Measurements from ENCODE around the gene DLAT. TPM values are rescaled to one million over a fixed set of nuclear protein-coding genes. Genes with fewer than 3 reads are reported as not detected.
A peak's percentile ranks its signal among the peaks of the same experiment; 100 is the strongest.

The DLAT gene
- total RNA-seq, 4 donors from 2014 or later: 18.2 to 32.1 (median 19.9) TPM

GRCh38 chr11:111978028-111978771 lies 47.0 kb upstream of the DLAT start:
- peak; percentile 38 to 95 for TF ChIP-seq EP300 (IDR thresholded peaks at IDR 0.05)
- TF ChIP-seq, protein P1, sequence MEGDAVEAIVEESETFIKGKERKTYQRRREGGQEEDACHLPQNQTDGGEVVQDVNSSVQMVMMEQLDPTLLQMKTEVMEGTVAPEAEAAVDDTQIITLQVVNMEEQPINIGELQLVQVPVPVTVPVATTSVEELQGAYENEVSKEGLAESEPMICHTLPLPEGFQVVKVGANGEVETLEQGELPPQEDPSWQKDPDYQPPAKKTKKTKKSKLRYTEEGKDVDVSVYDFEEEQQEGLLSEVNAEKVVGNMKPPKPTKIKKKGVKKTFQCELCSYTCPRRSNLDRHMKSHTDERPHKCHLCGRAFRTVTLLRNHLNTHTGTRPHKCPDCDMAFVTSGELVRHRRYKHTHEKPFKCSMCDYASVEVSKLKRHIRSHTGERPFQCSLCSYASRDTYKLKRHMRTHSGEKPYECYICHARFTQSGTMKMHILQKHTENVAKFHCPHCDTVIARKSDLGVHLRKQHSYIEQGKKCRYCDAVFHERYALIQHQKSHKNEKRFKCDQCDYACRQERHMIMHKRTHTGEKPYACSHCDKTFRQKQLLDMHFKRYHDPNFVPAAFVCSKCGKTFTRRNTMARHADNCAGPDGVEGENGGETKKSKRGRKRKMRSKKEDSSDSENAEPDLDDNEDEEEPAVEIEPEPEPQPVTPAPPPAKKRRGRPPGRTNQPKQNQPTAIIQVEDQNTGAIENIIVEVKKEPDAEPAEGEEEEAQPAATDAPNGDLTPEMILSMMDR (IDR thresholded peaks at IDR 0.05): peak in 3 of 5 experiments; percentile 11 to 50 (median 29)
- peak in 1 of 2 donors; percentile 74 for TF ChIP-seq POLR2A (IDR thresholded peaks at IDR 0.05)
- Histone ChIP-seq H3K9me3 (no peaks in the 10 kb centered on the region), H3K36me3 (peaks cover 0 to 8% (median 0%) of the 10 kb centered on the region in 3 donors), H3K4me1 (peaks cover 6 to 73% (median 41%) of the 10 kb centered on the region in 4 donors), H3K27me3 (no peaks in the 10 kb centered on the region), H3K27ac (peak overlapping the region; percentile 83 to 97 (median 96)), H3K4me3 (peak overlapping the region; percentile 64 to 86 (median 76))
- peak; percentile 53 to 70 for DNase-seq (ENCODE audit: low spot score in 2 of 2)
- 9 to 10% methylated on average over 8 of the region's 8 CpGs for WGBS, 2 donors

DNA sequence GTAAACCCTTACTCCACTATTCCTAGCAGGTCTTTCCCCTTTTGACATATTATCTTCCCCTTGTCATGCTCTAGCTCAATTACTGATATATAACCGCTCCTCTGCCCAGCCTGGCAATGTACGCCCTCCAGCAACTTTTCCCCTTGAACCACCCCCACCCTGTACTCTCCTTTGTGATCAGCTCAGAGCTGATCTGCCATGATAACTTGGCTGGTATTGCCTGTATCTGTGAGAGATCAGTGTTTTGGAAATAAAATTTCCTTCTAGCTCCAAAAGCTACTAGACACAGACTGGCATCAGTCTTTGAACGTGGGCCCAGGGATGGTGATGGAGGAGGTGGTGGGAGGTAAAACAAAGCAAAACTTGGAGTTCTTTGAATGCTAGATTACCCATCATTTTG lies 45.1 kb upstream of the DLAT start:
- Histone ChIP-seq H3K27me3 (no peaks in the 10 kb centered on the region), H3K27ac (peak overlapping the region; percentile 83 to 97 (median 96)), H3K4me3 (no peak overlapping the region), H3K4me1 (peaks cover 6 to 73% (median 47%) of the 10 kb centered on the region in 4 donors), H3K36me3 (peaks cover 0 to 16% (median 0%) of the 10 kb centered on the region in 3 donors), H3K9me3 (no peaks in the 10 kb centered on the region)
- TF ChIP-seq, protein P1 (IDR thresholded peaks at IDR 0.05): no peak
- TF ChIP-seq EP300 (IDR thresholded peaks at IDR 0.05) (no peak), POLR2A (IDR thresholded peaks at IDR 0.05) (no peak)
- no peak for DNase-seq (ENCODE audit: low spot score in 2 of 2)
- 61 to 71% methylated on average over 3 of the region's 3 CpGs for WGBS, 2 donors

- H3K4me3 ChIP-seq: no peak overlapping the region
- peaks cover 0 to 28% (median 0%) of the 10 kb centered on the region in 3 donors for H3K36me3 ChIP-seq
- no peaks in the 10 kb centered on the region for H3K27me3 ChIP-seq
- peaks cover 6 to 61% (median 40%) of the 10 kb centered on the region in 4 donors for H3K4me1 ChIP-seq
- WGBS, 2 donors: 42 to 55% methylated on average over 1 of the region's 1 CpG
- no peak for DNase-seq (ENCODE audit: low spot score in 2 of 2)
- H3K27ac ChIP-seq: peak overlapping the region; percentile 69 to 97 (median 96)
- H3K9me3 ChIP-seq: no peaks in the 10 kb centered on the region
- TF ChIP-seq, protein P1 (IDR thresholded peaks at IDR 0.05): no peak
- TF ChIP-seq EP300 (IDR thresholded peaks at IDR 0.05): peak in 1 of 2 donors; percentile 61
Measured at GRCh38 chr11:111981270-111981669, 43.9 kb upstream of the DLAT start.

GRCh38 chr11:111982019-111982464 lies 43.2 kb upstream of the DLAT start:
- Histone ChIP-seq H3K4me3 (no peak overlapping the region), H3K4me1 (peaks cover 6 to 54% (median 37%) of the 10 kb centered on the region in 4 donors), H3K9me3 (no peaks in the 10 kb centered on the region), H3K27ac (peak overlapping the region; percentile 69 to 97 (median 96)), H3K36me3 (peaks cover 0 to 36% (median 0%) of the 10 kb centered on the region in 3 donors), H3K27me3 (no peaks in the 10 kb centered on the region)
- peak; percentile 21 to 60 for DNase-seq (ENCODE audit: low spot score in 2 of 2)
- 36 to 49% methylated on average over 7 of the region's 7 CpGs for WGBS, 2 donors
- TF ChIP-seq, protein P1 (IDR thresholded peaks at IDR 0.05): peak; percentile 29 to 67 (median 51)
- TF ChIP-seq POLR2A (IDR thresholded peaks at IDR 0.05) (no peak), EP300 (IDR thresholded peaks at IDR 0.05) (no peak)

All from tibial nerve (tissue), 4 donors.